HG03575 (cell line): Measurements from ENCODE around the gene RPS8.
"Not testable (repeated sequence)": the region's sequence is repeated elsewhere in the genome, so short reads cannot be mapped to it uniquely, and the experiment has no call there.

Source experiments
- ATAC-seq: cut with Tn5 transposase; IDR thresholded peaks from one replicate; pipeline ENCODE4 v1.9.1; 2021; ENCODE audit not compliant: unreplicated experiment, insufficient number of reproducible peaks, low FRiP score; ENCODE audit errors: extremely low read depth

RPS8 gene

GRCh38 chr1:44812822-44813543 lies 37.6 kb downstream of the RPS8 start:
- no peak for ATAC-seq

GRCh38 chr1:44815926-44816325 lies 40.6 kb downstream of the RPS8 start:
- not testable (repeated sequence) for ATAC-seq

- ATAC-seq: no peak
These were observed 42.0 kb downstream of the RPS8 start for GRCh38 chr1:44817307-44817706.

GRCh38 chr1:44817771-44818495 lies 42.6 kb downstream of the RPS8 start:
- no peak for ATAC-seq

- ATAC-seq: peak; percentile 25
These were observed 43.9 kb downstream of the RPS8 start for GRCh38 chr1:44819196-44819607.

GRCh38 chr1:44819608-44820327 lies 44.4 kb downstream of the RPS8 start:
- ATAC-seq: peak; percentile 36

GRCh38 chr1:44820328-44821239 lies 45.2 kb downstream of the RPS8 start:
- no peak for ATAC-seq

GRCh38 chr1:44821240-44821715 lies 45.9 kb downstream of the RPS8 start:
- no peak for ATAC-seq

- no peak for ATAC-seq
These were observed 46.9 kb downstream of the RPS8 start for GRCh38 chr1:44822131-44822701.

- no peak for ATAC-seq
These were observed 47.7 kb downstream of the RPS8 start for GRCh38 chr1:44822981-44823451.

GRCh38 chr1:44824392-44824791 lies 49.1 kb downstream of the RPS8 start:
- not testable (repeated sequence) for ATAC-seq

GRCh38 chr1:44826375-44827196 lies 51.2 kb downstream of the RPS8 start:
- ATAC-seq: no peak

GRCh38 chr1:44827197-44828002 lies 52.1 kb downstream of the RPS8 start:
- no peak for ATAC-seq

GRCh38 chr1:44828003-44828651 lies 52.8 kb downstream of the RPS8 start:
- ATAC-seq: no peak
